A549 (cell line): ENCODE results near the gene PAX3. TPM values are rescaled to one million over a fixed set of nuclear protein-coding genes. Genes with fewer than 3 reads are reported as not detected.

Experiments
- ATAC-seq, 2 experiments: fragments of 200-7000 bp in 1 of 2; fragments of >200 bp in 1 of 2; cut with Nextera tagmentation in 1 of 2; cut with Tn5 transposase in 1 of 2; 3 replicates each; pipeline versions ENCODE4 v1.8.0 to v1.9.1; 2018 to 2020; ENCODE audit warnings: mild to moderate bottlenecking in 1 of 2, moderate library complexity in 1 of 2
- CTCF ChIA-PET: fragments of 300-600 bp; sonication (Branson Sonifier 250); formaldehyde crosslinking; extraction: SDS; loops from one replicate; lab custom pipeline; 2021; ENCODE audit warnings: antibody characterized with exemption, inconsistent platforms; lab: Yijun Ruan, JAX
- POLR2A ChIA-PET: fragments of 350-600 bp; formaldehyde crosslinking; extraction: SDS; loops from one replicate; lab custom pipeline; 2021; ENCODE audit warnings: antibody characterized with exemption, inconsistent platforms; lab: Yijun Ruan, JAX
- DNase-seq, 2 experiments: peaks; one replicate each; pipeline versions ENCODE4 v3.0.0 to v3.0.0-alpha.2; 2011 to 2016; ENCODE audit warnings: low read depth in 1 of 2, low spot score in 1 of 2
- FAIRE-seq: peaks from 2 replicates; lab custom pipeline; 2011; peaks lifted over from hg19 to GRCh38; lab: Jason Lieb, UNC
- H3K27ac ChIP-seq, 2 experiments: fragments of >200 bp; sonication (Bioruptor Twin); formaldehyde crosslinking; 3 replicates each; pipeline ENCODE4 v1.5.1; 2016 to 2017
- H3K4me1 ChIP-seq: fragments of >200 bp; sonication (Bioruptor Twin); formaldehyde crosslinking; 3 replicates; pipeline ENCODE4 v1.6.1; 2016
- H3K4me2 ChIP-seq: fragments of >200 bp; sonication (Bioruptor Twin); formaldehyde crosslinking; 3 replicates; pipeline ENCODE4 v1.6.1; 2016
- H3K4me3 ChIP-seq: fragments of >200 bp; sonication (Bioruptor Twin); formaldehyde crosslinking; 3 replicates; pipeline ENCODE4 v1.5.1; 2016
- H3K9me3 ChIP-seq: fragments of >200 bp; sonication (Bioruptor Twin); formaldehyde crosslinking; 3 replicates; pipeline ENCODE4 v1.6.1; 2016
- CBX2 ChIP-seq: fragments of 200-600 bp; sonication (generic); IDR thresholded peaks from 2 replicates; pipeline ENCODE4 v1.6.1; 2016; ENCODE audit warnings: low read depth, mild to moderate bottlenecking, borderline replicate concordance
- CBX8 ChIP-seq: fragments of 200-600 bp; sonication (generic); IDR thresholded peaks from 2 replicates; pipeline ENCODE4 v1.6.1; 2016
- CEBPB ChIP-seq, 2 experiments: fragments of >200 bp in 1 of 2; sonication (Bioruptor Twin) in 1 of 2; formaldehyde crosslinking in 1 of 2; IDR thresholded peaks; 2 replicates each; pipeline ENCODE4 v1.6.1; 2012 to 2016
- E2F6 ChIP-seq: IDR thresholded peaks from 2 replicates; pipeline ENCODE4 v1.6.1; 2012; ENCODE audit warnings: low read depth, borderline replicate concordance
- EP300 ChIP-seq, 2 experiments: fragments of >200 bp; sonication (Bioruptor Twin); formaldehyde crosslinking; IDR thresholded peaks; 2 replicates in 1 of 2; 3 replicates in 1 of 2; pipeline ENCODE4 v1.6.1; 2016 to 2017
- HEYL ChIP-seq: fragments of 250-450 bp; sonication (Bioruptor Pico); IDR thresholded peaks from 2 replicates; pipeline ENCODE4 v1.8.0; 2021; ENCODE audit warnings: mild to moderate bottlenecking, moderate library complexity
- HMGXB4 ChIP-seq: fragments of 250-450 bp; sonication (Bioruptor Pico); IDR thresholded peaks from 2 replicates; pipeline ENCODE4 v1.5.0; 2021; ENCODE audit warnings: mild to moderate bottlenecking, moderate library complexity, borderline replicate concordance
- HOXA7 ChIP-seq: fragments of 250-450 bp; sonication (Bioruptor Pico); IDR thresholded peaks from 2 replicates; pipeline ENCODE4 v1.5.0; 2020; ENCODE audit warnings: mild to moderate bottlenecking, moderate library complexity
- HOXB13 ChIP-seq: fragments of 250-450 bp; sonication (Bioruptor Pico); IDR thresholded peaks from 2 replicates; pipeline ENCODE4 v1.5.0; 2020; ENCODE audit warnings: low read depth, mild to moderate bottlenecking, moderate library complexity
- JUNB ChIP-seq: fragments of >200 bp; sonication (Bioruptor Twin); formaldehyde crosslinking; IDR thresholded peaks from 2 replicates; pipeline ENCODE4 v1.6.1; 2016
- KDM1A ChIP-seq: fragments of 200-600 bp; sonication (generic); IDR thresholded peaks from 2 replicates; pipeline ENCODE4 v1.6.1; 2016; ENCODE audit warnings: low read depth, mild to moderate bottlenecking
- KDM5A ChIP-seq: fragments of 200-600 bp; sonication (generic); IDR thresholded peaks from 2 replicates; pipeline ENCODE4 v1.6.1; 2016; ENCODE audit warnings: antibody characterized with exemption, mild to moderate bottlenecking
- MAX ChIP-seq: IDR thresholded peaks from 2 replicates; pipeline ENCODE4 v1.6.1; 2012
- MYC ChIP-seq: IDR thresholded peaks from 2 replicates; pipeline ENCODE4 v1.6.1; 2012; ENCODE audit warnings: mild to moderate bottlenecking, inconsistent platforms, low read length, improper control_type of control experiment, borderline replicate concordance
- POLR2AphosphoS2 ChIP-seq: conservative IDR thresholded peaks from 2 replicates; pipeline ENCODE4 v1.6.1; 2012; ENCODE audit warnings: low read length, improper control_type of control experiment, inconsistent platforms
- REST ChIP-seq: fragments of 200-600 bp; sonication (generic); IDR thresholded peaks from 2 replicates; pipeline ENCODE4 v1.6.1; 2016; ENCODE audit warnings: antibody characterized with exemption, mild to moderate bottlenecking, moderate library complexity
- RNF2 ChIP-seq: fragments of 200-600 bp; sonication (generic); IDR thresholded peaks from 2 replicates; pipeline ENCODE4 v1.6.1; 2016; ENCODE audit warnings: low read depth, mild to moderate bottlenecking, antibody characterized with exemption, moderate library complexity, borderline replicate concordance
- ZNF302 ChIP-seq: fragments of 250-450 bp; sonication (Bioruptor Pico); IDR thresholded peaks from 2 replicates; pipeline ENCODE4 v1.9.0; 2021; ENCODE audit warnings: inconsistent platforms, mild to moderate bottlenecking, moderate library complexity
- WGBS: methylation state at CpG from one replicate; pipeline ENCODE4 v1.1.6; 2017; ENCODE audit errors: missing lambda C conversion rate; 5-methylcytosine and 5-hydroxymethylcytosine counted together
- polyA plus RNA-seq, 4 experiments: library from polyadenylated mRNA; depleted of rRNA in 3 of 4; stranded (reverse); fragments of >200 nt; fragmentation: RNase III in 1 of 4; extraction: RNeasy Plus Mini Kit Qiagen cat#74134 plus additional on column Dnase treatment in 1 of 4; gene quantifications; 2 replicates in 3 of 4; 3 replicates in 1 of 4; pipeline ENCODE4 v1.2.3, GENCODE V29; 2011 to 2017
- TF ChIP-seq, protein P1 (sequence below): fragments of >200 bp; sonication (Bioruptor Twin); formaldehyde crosslinking; IDR thresholded peaks from 3 replicates; pipeline ENCODE4 v1.5.1; 2016
- TF ChIP-seq, protein P2 (sequence below): IDR thresholded peaks from 2 replicates; pipeline ENCODE4 v1.6.1; 2012
- TF ChIP-seq, protein P3 (sequence below): fragments of 450-650 bp; IDR thresholded peaks from 2 replicates; pipeline ENCODE4 v1.6.1; 2014; ENCODE audit warnings: antibody characterized with exemption

The PAX3 gene
- polyA plus RNA-seq, 2 of the 4 experiments (the other 2 are of a cell fraction): not detected

DNA sequence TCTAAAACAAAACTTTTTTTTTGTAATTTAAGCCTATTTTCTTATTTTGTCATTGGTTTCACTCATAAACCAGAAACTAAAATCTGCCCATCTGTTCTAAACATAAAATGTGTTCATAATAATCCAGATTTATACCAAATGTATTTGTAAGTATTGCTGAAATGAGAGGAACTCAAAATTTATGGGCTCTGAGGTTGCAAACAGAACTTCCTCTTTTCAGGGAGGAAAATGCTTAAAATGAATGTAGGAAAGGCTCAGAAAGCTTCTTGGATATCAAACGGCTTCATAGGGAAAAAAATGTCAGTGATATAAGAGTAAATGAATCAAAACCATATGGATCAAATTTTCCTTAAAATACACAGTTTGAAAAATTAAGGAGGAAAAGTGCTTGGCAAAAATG is 83.9 kb downstream of the PAX3 start:
- H3K4me2 ChIP-seq: no peak overlapping the region
- CTCF ChIA-PET: no interaction called here
- DNase-seq: no peak
- no peaks in the 10 kb centered on the region for H3K9me3 ChIP-seq
- ATAC-seq: no peak
- no peaks in the 10 kb centered on the region for H3K4me1 ChIP-seq
- H3K4me3 ChIP-seq: no peak overlapping the region
- 0% methylated on average over 1 of the region's 1 CpG for WGBS
- TF ChIP-seq HOXA7 (CRISPR knock-in tag) (no peak), KDM5A (no peak), HMGXB4 (no peak), RNF2 (no peak), EP300 (IDR thresholded peaks at IDR 0.05) (no peak), MYC (no peak)
- TF ChIP-seq, protein P1, sequence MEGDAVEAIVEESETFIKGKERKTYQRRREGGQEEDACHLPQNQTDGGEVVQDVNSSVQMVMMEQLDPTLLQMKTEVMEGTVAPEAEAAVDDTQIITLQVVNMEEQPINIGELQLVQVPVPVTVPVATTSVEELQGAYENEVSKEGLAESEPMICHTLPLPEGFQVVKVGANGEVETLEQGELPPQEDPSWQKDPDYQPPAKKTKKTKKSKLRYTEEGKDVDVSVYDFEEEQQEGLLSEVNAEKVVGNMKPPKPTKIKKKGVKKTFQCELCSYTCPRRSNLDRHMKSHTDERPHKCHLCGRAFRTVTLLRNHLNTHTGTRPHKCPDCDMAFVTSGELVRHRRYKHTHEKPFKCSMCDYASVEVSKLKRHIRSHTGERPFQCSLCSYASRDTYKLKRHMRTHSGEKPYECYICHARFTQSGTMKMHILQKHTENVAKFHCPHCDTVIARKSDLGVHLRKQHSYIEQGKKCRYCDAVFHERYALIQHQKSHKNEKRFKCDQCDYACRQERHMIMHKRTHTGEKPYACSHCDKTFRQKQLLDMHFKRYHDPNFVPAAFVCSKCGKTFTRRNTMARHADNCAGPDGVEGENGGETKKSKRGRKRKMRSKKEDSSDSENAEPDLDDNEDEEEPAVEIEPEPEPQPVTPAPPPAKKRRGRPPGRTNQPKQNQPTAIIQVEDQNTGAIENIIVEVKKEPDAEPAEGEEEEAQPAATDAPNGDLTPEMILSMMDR: no peak
- TF ChIP-seq, all 56 proteins: peak for 0
- POLR2A ChIA-PET: no interaction called here
- no peak overlapping the region for H3K27ac ChIP-seq
- no peak for FAIRE-seq

DNA sequence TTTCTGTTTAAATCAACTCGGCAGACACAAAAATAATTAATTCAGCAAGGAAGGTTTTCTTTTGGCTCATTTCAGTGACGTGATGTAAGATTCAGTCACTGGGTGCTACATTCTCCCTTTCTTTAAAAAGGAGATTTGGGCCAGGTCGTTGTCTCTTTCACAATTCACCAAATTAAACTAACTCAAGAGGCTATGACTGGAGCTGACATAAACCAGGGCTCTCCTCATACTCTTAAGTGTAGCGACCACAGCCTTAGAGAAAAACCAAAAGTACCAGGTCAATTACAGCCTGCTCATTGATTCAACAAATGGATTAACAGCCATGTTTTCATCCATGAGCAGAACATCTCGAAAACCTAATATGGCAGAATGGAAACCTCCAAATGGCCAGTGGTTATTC is 85.7 kb downstream of the PAX3 start:
- no peak overlapping the region for H3K4me2 ChIP-seq
- ATAC-seq: no peak
- under 1% methylated on average over 5 of the region's 5 CpGs for WGBS
- ChIA-PET POLR2A (no interaction called here), CTCF (no interaction called here)
- no peaks in the 10 kb centered on the region for H3K4me1 ChIP-seq
- TF ChIP-seq KDM1A (no peak), JUNB (no peak), CBX2 (no peak), HOXA7 (CRISPR knock-in tag) (no peak), E2F6 (no peak), CBX8 (no peak), ZNF302 (no peak), HOXB13 (CRISPR knock-in tag) (no peak), HEYL (CRISPR knock-in tag) (no peak), RNF2 (no peak), KDM5A (no peak), POLR2AphosphoS2 (no peak), MAX (no peak), CEBPB (IDR thresholded peaks at IDR 0.05) (no peak), REST (no peak)
- TF ChIP-seq, protein P2, sequence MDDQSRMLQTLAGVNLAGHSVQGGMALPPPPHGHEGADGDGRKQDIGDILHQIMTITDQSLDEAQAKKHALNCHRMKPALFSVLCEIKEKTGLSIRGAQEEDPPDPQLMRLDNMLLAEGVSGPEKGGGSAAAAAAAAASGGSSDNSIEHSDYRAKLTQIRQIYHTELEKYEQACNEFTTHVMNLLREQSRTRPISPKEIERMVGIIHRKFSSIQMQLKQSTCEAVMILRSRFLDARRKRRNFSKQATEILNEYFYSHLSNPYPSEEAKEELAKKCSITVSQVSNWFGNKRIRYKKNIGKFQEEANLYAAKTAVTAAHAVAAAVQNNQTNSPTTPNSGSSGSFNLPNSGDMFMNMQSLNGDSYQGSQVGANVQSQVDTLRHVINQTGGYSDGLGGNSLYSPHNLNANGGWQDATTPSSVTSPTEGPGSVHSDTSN: no peak
- TF ChIP-seq, protein P3, sequence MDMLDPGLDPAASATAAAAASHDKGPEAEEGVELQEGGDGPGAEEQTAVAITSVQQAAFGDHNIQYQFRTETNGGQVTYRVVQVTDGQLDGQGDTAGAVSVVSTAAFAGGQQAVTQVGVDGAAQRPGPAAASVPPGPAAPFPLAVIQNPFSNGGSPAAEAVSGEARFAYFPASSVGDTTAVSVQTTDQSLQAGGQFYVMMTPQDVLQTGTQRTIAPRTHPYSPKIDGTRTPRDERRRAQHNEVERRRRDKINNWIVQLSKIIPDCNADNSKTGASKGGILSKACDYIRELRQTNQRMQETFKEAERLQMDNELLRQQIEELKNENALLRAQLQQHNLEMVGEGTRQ: no peak
- TF ChIP-seq, protein P1: no peak
- H3K27ac ChIP-seq: no peak overlapping the region
- H3K4me3 ChIP-seq: no peak overlapping the region
- no peak for FAIRE-seq
- no peaks in the 10 kb centered on the region for H3K9me3 ChIP-seq
- DNase-seq: no peak
